ENCODE results near the gene KIRREL2.
"Not testable (repeated sequence)": the region's sequence is repeated elsewhere in the genome, so short reads cannot be mapped to it uniquely, and the experiment has no call there.

The KIRREL2 gene

DNA sequence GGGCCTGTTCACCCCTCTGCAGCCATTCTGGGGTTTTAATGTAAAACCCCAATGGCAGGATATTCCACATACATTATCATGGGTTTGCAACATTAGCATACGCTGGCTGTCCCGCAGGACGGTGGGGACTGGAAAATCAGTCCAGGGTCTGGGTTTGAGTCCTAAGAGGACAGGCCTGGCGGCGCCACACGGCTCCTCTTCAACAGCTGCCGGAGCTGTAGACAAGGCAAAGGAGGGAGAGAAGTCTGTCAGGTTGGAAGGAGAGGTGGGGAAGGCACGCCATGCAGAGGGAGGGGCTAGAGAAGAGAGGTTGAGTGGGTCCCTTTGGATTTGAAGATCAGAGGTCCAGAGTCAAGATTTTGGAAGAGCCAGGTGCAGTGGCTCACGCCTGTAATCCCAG, 31.7 kb downstream of the KIRREL2 start:
- in situ Hi-C loops (cut with MboI; ENCODE audit: low sequenced_read_pairs, unreplicated experiment): loop anchor here (10.0 kb wide), 1 partner anchor 46 kb away; the partner anchor contains the start of gene LRFN3
- TF ChIP-seq, protein P1, sequence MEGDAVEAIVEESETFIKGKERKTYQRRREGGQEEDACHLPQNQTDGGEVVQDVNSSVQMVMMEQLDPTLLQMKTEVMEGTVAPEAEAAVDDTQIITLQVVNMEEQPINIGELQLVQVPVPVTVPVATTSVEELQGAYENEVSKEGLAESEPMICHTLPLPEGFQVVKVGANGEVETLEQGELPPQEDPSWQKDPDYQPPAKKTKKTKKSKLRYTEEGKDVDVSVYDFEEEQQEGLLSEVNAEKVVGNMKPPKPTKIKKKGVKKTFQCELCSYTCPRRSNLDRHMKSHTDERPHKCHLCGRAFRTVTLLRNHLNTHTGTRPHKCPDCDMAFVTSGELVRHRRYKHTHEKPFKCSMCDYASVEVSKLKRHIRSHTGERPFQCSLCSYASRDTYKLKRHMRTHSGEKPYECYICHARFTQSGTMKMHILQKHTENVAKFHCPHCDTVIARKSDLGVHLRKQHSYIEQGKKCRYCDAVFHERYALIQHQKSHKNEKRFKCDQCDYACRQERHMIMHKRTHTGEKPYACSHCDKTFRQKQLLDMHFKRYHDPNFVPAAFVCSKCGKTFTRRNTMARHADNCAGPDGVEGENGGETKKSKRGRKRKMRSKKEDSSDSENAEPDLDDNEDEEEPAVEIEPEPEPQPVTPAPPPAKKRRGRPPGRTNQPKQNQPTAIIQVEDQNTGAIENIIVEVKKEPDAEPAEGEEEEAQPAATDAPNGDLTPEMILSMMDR (IDR thresholded peaks at IDR 0.05; ENCODE audit: borderline replicate concordance, control extremely low read depth, extremely low read depth, insufficient read depth, missing control alignments): no peak
- DNase-seq (ENCODE audit: low spot score): no peak

DNA sequence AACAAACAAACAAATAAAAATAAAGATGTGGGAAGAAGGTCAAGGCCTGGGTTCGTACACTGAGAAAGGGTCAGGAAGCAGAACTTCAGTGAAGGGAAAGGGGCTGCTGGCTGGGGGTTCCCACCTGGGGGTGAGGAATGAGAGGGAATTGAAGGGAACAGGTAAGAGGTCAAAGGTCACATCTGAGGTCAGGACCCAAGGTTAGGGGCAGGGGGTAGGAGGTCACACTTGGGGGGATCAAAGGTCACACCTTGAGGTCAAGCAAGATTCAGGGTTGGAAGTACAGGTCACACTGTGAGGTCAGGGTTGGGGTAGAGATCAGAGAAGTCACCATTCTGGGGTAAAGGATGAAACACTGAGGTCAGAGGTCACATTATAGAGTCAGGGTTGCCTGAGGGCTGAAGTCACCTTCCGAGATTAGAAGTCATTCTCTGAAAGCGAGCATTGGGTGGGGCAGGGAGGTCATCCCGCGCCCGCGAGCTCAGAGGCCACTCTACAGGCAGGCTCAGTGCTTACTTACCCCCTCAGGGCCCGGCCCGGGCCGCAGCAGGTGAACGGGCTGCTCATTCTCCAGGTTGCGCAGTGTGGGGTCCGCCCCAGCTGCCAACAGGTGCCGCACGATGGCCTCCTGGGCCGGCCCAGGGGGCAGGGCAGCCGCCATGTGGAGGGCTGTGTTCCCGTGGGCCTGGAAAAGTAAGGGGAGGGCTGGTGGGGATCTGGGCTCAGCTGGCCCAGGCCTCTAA, 32.8 kb downstream of the KIRREL2 start:
- in situ Hi-C loops (cut with MboI; ENCODE audit: low sequenced_read_pairs, unreplicated experiment): loop anchor here (10.0 kb wide), 1 partner anchor 45 kb away; the partner anchor contains the start of gene LRFN3
- TF ChIP-seq, protein P1 (IDR thresholded peaks at IDR 0.05; ENCODE audit: borderline replicate concordance, control extremely low read depth, extremely low read depth, insufficient read depth, missing control alignments): no peak
- no peak for DNase-seq (ENCODE audit: low spot score)

DNA sequence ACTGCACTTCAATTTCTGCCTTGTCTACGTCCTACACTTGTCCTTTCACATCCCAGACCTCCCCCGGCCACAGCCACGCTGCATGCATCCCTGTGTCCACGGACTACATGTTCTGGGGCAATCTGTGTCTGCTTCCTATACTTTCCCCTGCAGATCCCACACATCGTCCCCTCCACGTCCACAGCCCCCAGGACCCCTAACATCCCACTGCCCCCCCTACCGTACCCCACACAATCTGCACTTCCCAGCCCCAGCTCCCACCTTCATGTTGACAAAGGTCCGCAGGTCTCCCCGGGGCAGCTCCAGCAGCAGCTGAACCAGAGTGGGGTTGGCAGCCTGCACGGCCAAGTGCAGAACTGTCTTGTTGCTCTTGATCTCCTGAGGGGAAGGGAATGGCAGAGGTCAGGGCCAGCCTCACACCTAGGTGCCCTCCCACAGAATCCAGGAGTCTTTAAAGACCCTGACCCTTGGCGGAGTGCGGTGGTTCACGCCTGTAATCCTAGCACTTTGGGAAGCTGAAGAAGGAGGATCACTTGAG, 33.5 kb downstream of the KIRREL2 start:
- DNase-seq (ENCODE audit: low spot score): no peak
- TF ChIP-seq, protein P1 (IDR thresholded peaks at IDR 0.05; ENCODE audit: borderline replicate concordance, control extremely low read depth, extremely low read depth, insufficient read depth, missing control alignments): no peak
- in situ Hi-C loops (cut with MboI; ENCODE audit: low sequenced_read_pairs, unreplicated experiment): no loop called here

DNA sequence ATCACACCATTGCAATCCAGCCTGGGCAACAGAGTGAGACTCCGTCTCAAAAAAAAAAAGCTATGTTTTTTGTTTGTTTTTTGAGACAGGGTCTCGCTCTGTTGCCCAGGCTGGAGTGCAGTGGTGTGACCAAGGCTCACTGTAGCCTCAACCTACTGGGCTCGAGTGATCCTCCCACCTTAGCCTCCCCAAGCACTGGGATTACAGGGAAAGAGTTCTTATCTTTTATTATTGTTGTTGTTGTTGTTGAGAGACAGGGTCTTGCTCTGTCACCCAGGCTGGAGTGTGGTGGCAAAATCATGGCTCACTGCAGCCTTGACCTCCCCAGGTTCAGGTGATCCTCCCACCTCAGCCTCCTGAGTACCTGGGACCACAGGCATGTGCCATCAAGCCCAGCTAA, 35.1 kb downstream of the KIRREL2 start:
- in situ Hi-C loops (cut with MboI; ENCODE audit: low sequenced_read_pairs, unreplicated experiment); DNase-seq (ENCODE audit: low spot score): not testable (repeated sequence)

DNA sequence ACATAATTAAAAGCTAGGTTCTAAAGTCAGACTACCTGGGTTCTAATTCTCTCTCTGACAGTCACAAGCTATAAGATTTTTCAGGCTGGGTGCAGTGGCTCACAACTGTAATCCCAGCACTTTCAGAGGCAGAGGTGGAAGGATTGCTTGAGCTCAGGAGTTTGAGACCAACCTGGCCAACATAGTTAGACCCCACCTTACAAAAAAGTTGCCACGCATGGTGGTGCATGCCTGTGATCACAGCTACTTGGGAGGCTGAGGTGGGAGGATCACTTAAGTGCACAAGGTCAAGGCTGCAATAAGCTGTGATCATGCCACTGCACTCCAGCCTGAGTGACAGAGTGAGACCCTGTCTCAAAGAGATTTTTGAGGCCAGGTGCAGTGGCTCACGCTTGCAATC, 37.6 kb downstream of the KIRREL2 start:
- in situ Hi-C loops (cut with MboI; ENCODE audit: low sequenced_read_pairs, unreplicated experiment): no loop called here
- TF ChIP-seq, protein P1 (IDR thresholded peaks at IDR 0.05; ENCODE audit: borderline replicate concordance, control extremely low read depth, extremely low read depth, insufficient read depth, missing control alignments): no peak
- DNase-seq (ENCODE audit: low spot score): no peak

DNA sequence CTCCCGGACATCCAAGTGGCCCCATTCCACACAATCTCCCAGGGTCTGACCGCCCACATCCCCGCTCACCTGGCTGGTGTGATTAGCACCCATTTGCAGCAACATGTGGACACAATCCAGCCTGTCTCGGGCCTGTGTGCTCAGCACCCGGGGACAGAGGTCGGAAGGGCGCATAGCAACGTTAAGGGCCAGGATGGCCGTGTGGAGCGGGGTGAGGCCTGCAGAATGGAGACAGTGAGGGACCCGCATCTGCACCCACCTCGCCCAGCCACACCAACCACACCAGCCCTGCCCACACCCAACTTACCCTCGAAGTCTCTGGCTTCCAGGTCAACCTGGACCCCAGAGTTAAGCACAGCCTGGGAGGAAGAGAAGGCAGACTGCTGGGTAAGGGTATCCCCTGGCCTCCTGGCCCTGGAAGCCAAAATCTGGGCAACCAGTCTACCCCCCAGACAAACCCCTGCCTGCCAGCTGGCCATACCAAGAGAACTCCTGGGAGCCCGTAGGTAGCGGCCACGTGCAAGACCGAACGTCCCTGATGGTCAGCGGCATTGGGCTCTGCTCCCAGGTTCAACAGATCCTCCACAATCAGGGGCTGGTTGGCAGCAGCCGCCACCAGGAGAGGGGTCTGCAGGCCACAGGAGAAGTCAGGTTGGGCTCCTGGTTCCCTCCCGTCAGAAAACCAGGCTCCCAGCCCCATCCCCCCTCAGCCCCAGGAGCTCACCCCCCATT, 39.4 kb downstream of the KIRREL2 start:
- in situ Hi-C loops (cut with MboI; ENCODE audit: low sequenced_read_pairs, unreplicated experiment): no loop called here
- TF ChIP-seq, protein P1 (IDR thresholded peaks at IDR 0.05; ENCODE audit: borderline replicate concordance, control extremely low read depth, extremely low read depth, insufficient read depth, missing control alignments): no peak
- no peak for DNase-seq (ENCODE audit: low spot score)

DNA sequence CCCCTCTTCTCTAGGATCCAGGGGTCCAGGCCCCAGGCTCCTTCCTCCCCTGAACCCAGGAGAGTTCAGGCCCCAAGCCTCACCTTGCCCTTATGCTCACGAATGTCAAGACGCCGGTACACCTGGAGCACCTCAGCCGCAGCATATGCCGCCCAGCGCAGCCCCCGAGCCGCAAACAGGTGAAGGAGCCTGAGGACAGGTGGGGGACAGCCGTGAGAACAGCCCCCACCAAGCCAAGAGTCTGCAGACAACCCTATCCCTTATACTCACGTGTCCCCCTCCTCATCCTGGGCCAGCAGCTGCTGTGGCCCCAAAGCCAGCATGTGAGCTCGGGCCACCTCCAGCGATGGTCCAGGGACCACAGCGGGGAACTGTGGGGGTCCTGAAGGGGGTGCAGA, 39.9 kb downstream of the KIRREL2 start:
- TF ChIP-seq, protein P1 (IDR thresholded peaks at IDR 0.05; ENCODE audit: borderline replicate concordance, control extremely low read depth, extremely low read depth, insufficient read depth, missing control alignments): no peak

More for the DNA sequence above, 39.9 kb downstream of the KIRREL2 start:
- DNase-seq (ENCODE audit: low spot score): no peak
- in situ Hi-C loops (cut with MboI; ENCODE audit: low sequenced_read_pairs, unreplicated experiment): no loop called here

Data from GM13976 (cell line).